CD4-positive, alpha-beta T cell (primary cell): Measurements from ENCODE around the gene XYLT1. TPM values are rescaled to one million over a fixed set of nuclear protein-coding genes. Genes with fewer than 3 reads are reported as not detected.
A peak's percentile ranks its signal among the peaks of the same experiment; 100 is the strongest.

Source experiments
- ATAC-seq: fragments of 200-7000 bp; cut with Tn5 transposase; one replicate; pipeline ENCODE4 v1.10.0; 2022; ENCODE audit warnings: mild to moderate bottlenecking; ENCODE audit not compliant: poor library complexity
- CTCF ChIA-PET: fragments of 350-600 bp; sonication (Branson Sonifier 250); formaldehyde crosslinking; loops from one replicate; lab custom pipeline; 2021; ENCODE audit warnings: antibody characterized with exemption, inconsistent platforms; lab: Charles Lee
- POLR2A ChIA-PET: fragments of 350-600 bp; sonication (Branson Sonifier 250); formaldehyde crosslinking; loops from one replicate; lab custom pipeline; 2021; ENCODE audit warnings: antibody characterized with exemption, inconsistent platforms; lab: Charles Lee
- DNase-seq, 14 experiments: peaks; one replicate each; pipeline ENCODE4 v3.0.0-alpha.2; 2013 to 2020; ENCODE audit warnings: mixed read lengths in 2 of 14
- H3K27ac ChIP-seq, 2 donors: one replicate each; pipeline versions ENCODE4 v1.5.1 to v1.7.0; 2013; ENCODE audit warnings: low read length in 2 of 2, low read depth in 1 of 2, mild to moderate bottlenecking in 1 of 2
- H3K27me3 ChIP-seq, 2 experiments: 1 replicate in 1 of 2; 2 replicates in 1 of 2; pipeline versions ENCODE4 v1.6.1 to v1.7.0; 2013; ENCODE audit warnings: low read length in 2 of 2, control low read depth in 1 of 2, mild to moderate bottlenecking in 1 of 2, moderate library complexity in 1 of 2; ENCODE audit not compliant: insufficient read depth in 2 of 2, control insufficient read depth in 1 of 2
- H3K36me3 ChIP-seq: one replicate; pipeline ENCODE4 v1.6.1; 2013; ENCODE audit warnings: low read length, control low read depth; ENCODE audit not compliant: insufficient read depth
- H3K4me1 ChIP-seq: one replicate; pipeline ENCODE4 v1.6.1; 2013; ENCODE audit warnings: low read length, control low read depth; ENCODE audit not compliant: insufficient read depth
- H3K4me3 ChIP-seq: one replicate; pipeline ENCODE4 v1.5.1; 2013; ENCODE audit warnings: mild to moderate bottlenecking, low read length, moderate library complexity
- H3K9me3 ChIP-seq, 2 experiments: 1 replicate in 1 of 2; 2 replicates in 1 of 2; pipeline versions ENCODE4 v1.6.1 to v1.7.0; 2013; ENCODE audit warnings: low read length in 2 of 2, mild to moderate bottlenecking in 2 of 2, control low read depth in 1 of 2, moderate library complexity in 1 of 2; ENCODE audit not compliant: control insufficient read depth in 1 of 2, insufficient read depth in 1 of 2
- H3K27ac Mint-ChIP-seq: one replicate; pipeline ENCODE4 v1.8.0; 2020; ENCODE audit warnings: mixed read lengths
- H3K27me3 Mint-ChIP-seq: one replicate; pipeline ENCODE4 v1.8.0; 2021; ENCODE audit warnings: mixed read lengths
- H3K36me3 Mint-ChIP-seq: one replicate; pipeline ENCODE4 v1.8.0; 2021; ENCODE audit warnings: low read depth, mixed read lengths
- H3K4me1 Mint-ChIP-seq: one replicate; pipeline ENCODE4 v1.8.0; 2021; ENCODE audit warnings: low read depth, mixed read lengths
- H3K4me3 Mint-ChIP-seq: one replicate; pipeline ENCODE4 v1.8.0; 2020; ENCODE audit warnings: mild to moderate bottlenecking, mixed read lengths
- H3K9me3 Mint-ChIP-seq: one replicate; pipeline ENCODE4 v1.8.0; 2020; ENCODE audit warnings: mixed read lengths
- intact Hi-C, 2 experiments: fragments of 100-400 bp; cut with DNase I in 1 of 2; cut with micrococcal nuclease in 1 of 2; formaldehyde crosslinking; loops; one replicate each; pipeline versions ENCODE4 v1.15.1 to v1.9.0; 2023 to 2025; cut with DNase I, micrococcal nuclease
- total RNA-seq, 174 experiments: library from RNA in 2 of 174; stranded (reverse) in 2 of 174; gene quantifications; one replicate each; pipeline ENCODE4 v1.2.3 and lab custom pipeline; 2021 to 2026
- TF ChIP-seq, protein P1 (sequence below): fragments of 200-600 bp; IDR thresholded peaks from one replicate; pipeline ENCODE4 v1.8.0; 2022; ENCODE audit warnings: antibody characterized with exemption, mild to moderate bottlenecking

XYLT1 gene
- total RNA-seq, 2 experiments from 2014 or later, result 26.0 to 27.1 TPM

DNA sequence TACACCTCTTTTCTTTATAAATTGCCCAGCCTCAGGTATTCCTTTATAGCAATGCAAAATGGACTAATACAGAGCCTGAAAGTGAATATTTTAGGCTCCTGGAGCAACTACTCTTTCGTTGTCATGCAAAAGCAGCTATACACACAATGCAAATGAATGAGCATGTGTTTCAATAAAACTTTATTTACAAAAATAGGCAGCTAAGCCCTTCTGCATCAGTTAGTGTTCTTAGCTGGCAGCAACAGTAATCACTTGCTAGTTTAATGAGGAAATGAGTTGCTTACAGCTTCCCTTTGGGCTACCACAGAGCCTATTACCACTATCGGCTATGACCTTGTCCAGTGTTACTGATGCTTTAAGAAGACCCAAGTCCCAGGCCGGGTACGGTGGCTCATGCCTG, 402.9 kb downstream of the XYLT1 start:
- no peak for ATAC-seq
- Histone ChIP-seq H3K9me3 (no peaks in the 10 kb centered on the region), H3K4me3 (no peak overlapping the region), H3K4me1 (peaks cover 15% of the 10 kb centered on the region), H3K27ac (no peak overlapping the region), H3K36me3 (no peaks in the 10 kb centered on the region), H3K27me3 (no peaks in the 10 kb centered on the region)
- CTCF ChIA-PET, result interaction anchor here (0.7 kb wide), 1 partner anchor 101 kb away, joined by 4 read pairs; no protein-coding TSS in a partner anchor
- no peaks in the 10 kb centered on the region for H3K9me3 Mint-ChIP-seq
- H3K4me3 Mint-ChIP-seq, result no peak overlapping the region
- POLR2A ChIA-PET, result no interaction called here
- peaks cover 36% of the 10 kb centered on the region for H3K4me1 Mint-ChIP-seq
- DNase-seq, result no peak
- no peak overlapping the region for H3K27ac Mint-ChIP-seq
- no peaks in the 10 kb centered on the region for H3K36me3 Mint-ChIP-seq
- TF ChIP-seq, protein P1, sequence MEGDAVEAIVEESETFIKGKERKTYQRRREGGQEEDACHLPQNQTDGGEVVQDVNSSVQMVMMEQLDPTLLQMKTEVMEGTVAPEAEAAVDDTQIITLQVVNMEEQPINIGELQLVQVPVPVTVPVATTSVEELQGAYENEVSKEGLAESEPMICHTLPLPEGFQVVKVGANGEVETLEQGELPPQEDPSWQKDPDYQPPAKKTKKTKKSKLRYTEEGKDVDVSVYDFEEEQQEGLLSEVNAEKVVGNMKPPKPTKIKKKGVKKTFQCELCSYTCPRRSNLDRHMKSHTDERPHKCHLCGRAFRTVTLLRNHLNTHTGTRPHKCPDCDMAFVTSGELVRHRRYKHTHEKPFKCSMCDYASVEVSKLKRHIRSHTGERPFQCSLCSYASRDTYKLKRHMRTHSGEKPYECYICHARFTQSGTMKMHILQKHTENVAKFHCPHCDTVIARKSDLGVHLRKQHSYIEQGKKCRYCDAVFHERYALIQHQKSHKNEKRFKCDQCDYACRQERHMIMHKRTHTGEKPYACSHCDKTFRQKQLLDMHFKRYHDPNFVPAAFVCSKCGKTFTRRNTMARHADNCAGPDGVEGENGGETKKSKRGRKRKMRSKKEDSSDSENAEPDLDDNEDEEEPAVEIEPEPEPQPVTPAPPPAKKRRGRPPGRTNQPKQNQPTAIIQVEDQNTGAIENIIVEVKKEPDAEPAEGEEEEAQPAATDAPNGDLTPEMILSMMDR, result no peak
- intact Hi-C loops, result loop anchor here in 1 of 2 experiments (5.0 kb wide), 1 partner anchor 49 kb away; no protein-coding TSS in a partner anchor
- H3K27me3 Mint-ChIP-seq, result no peaks in the 10 kb centered on the region

DNA sequence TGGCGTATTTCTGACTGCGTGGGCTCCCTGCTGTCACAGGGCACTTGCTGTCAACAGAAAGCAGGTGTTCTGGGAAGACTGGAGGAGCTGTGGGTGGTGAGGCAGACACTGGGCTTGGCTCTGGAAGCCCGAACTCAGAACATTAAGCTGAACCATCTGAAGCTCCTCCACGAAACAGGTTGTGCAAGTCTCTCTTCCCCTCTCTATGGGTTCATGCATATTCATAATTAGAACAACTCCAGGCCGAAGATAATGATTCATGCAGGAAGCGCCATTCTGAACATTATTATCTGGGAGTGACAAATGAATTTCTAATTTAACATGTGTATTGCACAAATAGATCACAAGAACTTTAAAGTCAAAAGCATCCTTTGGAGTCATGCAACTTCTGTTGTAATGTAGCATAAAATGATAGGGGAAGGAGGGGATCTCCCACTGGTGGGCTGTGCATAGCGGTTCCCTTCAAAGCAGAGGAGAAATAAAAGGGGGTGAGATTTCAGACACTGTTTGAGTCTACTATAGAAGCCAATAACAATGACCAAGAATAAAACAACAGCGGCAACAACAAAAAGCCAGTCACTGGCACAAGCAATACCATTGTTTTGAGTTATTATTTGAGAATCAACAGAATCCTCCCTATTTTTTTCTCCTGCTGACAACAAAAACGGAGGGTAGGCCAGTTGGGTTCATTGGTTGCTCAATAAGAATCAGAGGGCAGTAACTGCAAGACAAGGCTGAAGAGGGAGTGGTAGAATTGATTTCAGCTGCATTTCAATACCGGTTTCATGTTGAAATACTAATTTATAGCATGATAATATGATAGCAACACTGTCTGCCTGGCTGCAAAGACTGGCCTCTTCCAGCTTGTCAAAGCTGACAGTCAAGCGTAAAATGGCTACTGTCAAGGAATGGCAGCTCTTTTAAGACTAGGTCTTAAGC, 407.3 kb downstream of the XYLT1 start:
- DNase-seq (peak in 2 of 14 experiments; percentile 28 to 47), ATAC-seq (no peak)
- Histone ChIP-seq H3K4me3 (no peak overlapping the region), H3K27me3 (no peaks in the 10 kb centered on the region), H3K36me3 (no peaks in the 10 kb centered on the region), H3K27ac (no peak overlapping the region), H3K9me3 (no peaks in the 10 kb centered on the region), H3K4me1 (peaks cover under 1% of the 10 kb centered on the region)
- Mint-ChIP-seq H3K27ac (no peak overlapping the region), H3K36me3 (no peaks in the 10 kb centered on the region), H3K4me1 (no peaks in the 10 kb centered on the region), H3K9me3 (no peaks in the 10 kb centered on the region), H3K27me3 (no peaks in the 10 kb centered on the region), H3K4me3 (no peak overlapping the region)
- ChIA-PET CTCF (no interaction called here), POLR2A (no interaction called here)
- TF ChIP-seq, protein P1, result no peak
- intact Hi-C loops, result no loop called here

GRCh38 chr16:17062676-17063075, 408.1 kb downstream of the XYLT1 start:
- ChIA-PET POLR2A (no interaction called here), CTCF (no interaction called here)
- Mint-ChIP-seq H3K36me3 (no peaks in the 10 kb centered on the region), H3K9me3 (no peaks in the 10 kb centered on the region), H3K27ac (no peak overlapping the region), H3K27me3 (no peaks in the 10 kb centered on the region), H3K4me1 (no peaks in the 10 kb centered on the region), H3K4me3 (no peak overlapping the region)
- Histone ChIP-seq H3K36me3 (no peaks in the 10 kb centered on the region), H3K27me3 (no peaks in the 10 kb centered on the region), H3K9me3 (no peaks in the 10 kb centered on the region), H3K4me3 (no peak overlapping the region), H3K27ac (no peak overlapping the region), H3K4me1 (no peaks in the 10 kb centered on the region)
- no peak for ATAC-seq
- intact Hi-C loops, result no loop called here
- TF ChIP-seq, protein P1, result no peak
- no peak for DNase-seq
